ENCODE data around the gene ZEB2. TPM values are rescaled to one million over a fixed set of nuclear protein-coding genes. Genes with fewer than 3 reads are reported as not detected.

ZEB2 gene
- polyA plus RNA-seq, 1 donor from 2014 or later: 2.2 TPM

DNA sequence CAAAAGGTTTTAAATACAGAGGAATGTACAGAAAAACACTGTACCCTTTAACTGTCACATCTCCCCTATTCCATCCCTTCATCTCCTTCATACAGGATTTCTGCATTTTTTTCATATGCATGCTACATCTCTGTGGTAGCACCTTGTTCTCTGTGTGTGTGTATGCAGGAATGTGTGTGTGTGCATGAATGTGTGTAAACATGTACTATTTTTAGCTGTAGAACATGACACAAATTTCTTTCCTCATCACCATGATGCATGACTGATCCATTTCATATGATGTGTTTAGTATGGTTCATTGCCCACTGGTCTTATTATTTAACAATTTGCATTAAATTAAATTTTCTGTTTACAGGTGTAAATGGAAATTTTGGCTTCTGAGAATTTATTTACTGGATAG lies 21.5 kb upstream of the ZEB2 start:
- TF ChIP-seq TAF1 (IDR thresholded peaks at IDR 0.05; ENCODE audit: low read depth) (no peak), POLR2AphosphoS5 (IDR thresholded peaks at IDR 0.05) (peak; percentile 40), RAD21 (conservative IDR thresholded peaks at IDR 0.05) (no peak), EP300 (conservative IDR thresholded peaks at IDR 0.05; ENCODE audit: poor library complexity, severe bottlenecking) (no peak)
- TF ChIP-seq, protein P1, sequence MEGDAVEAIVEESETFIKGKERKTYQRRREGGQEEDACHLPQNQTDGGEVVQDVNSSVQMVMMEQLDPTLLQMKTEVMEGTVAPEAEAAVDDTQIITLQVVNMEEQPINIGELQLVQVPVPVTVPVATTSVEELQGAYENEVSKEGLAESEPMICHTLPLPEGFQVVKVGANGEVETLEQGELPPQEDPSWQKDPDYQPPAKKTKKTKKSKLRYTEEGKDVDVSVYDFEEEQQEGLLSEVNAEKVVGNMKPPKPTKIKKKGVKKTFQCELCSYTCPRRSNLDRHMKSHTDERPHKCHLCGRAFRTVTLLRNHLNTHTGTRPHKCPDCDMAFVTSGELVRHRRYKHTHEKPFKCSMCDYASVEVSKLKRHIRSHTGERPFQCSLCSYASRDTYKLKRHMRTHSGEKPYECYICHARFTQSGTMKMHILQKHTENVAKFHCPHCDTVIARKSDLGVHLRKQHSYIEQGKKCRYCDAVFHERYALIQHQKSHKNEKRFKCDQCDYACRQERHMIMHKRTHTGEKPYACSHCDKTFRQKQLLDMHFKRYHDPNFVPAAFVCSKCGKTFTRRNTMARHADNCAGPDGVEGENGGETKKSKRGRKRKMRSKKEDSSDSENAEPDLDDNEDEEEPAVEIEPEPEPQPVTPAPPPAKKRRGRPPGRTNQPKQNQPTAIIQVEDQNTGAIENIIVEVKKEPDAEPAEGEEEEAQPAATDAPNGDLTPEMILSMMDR (IDR thresholded peaks at IDR 0.05; ENCODE audit: poor library complexity, severe bottlenecking): no peak
- no peak overlapping the region for H3K4me3 ChIP-seq (ENCODE audit: low read length)
- H3K36me3 ChIP-seq (ENCODE audit: insufficient read depth, low read length): no peaks in the 10 kb centered on the region
- no peaks in the 10 kb centered on the region for H3K9me3 ChIP-seq (ENCODE audit: low read length)
- H3K9ac ChIP-seq (ENCODE audit: low read length): no peak overlapping the region
- no peaks in the 10 kb centered on the region for H3K9me2 ChIP-seq (ENCODE audit: insufficient read depth, low read length)
- no peaks in the 10 kb centered on the region for H3K79me2 ChIP-seq (replicated peaks; ENCODE audit: insufficient read depth, low read length)
- no peak overlapping the region for H3K27ac ChIP-seq (ENCODE audit: low read length)
- no peaks in the 10 kb centered on the region for H3F3A ChIP-seq (ENCODE audit: insufficient read depth, low read length, poor library complexity, severe bottlenecking)
- no peaks in the 10 kb centered on the region for H3K27me3 ChIP-seq (ENCODE audit: insufficient read depth, low read depth, low read length)
- no peak overlapping the region for H3K4me2 ChIP-seq (ENCODE audit: low read length)
- no peak overlapping the region for H2AFZ ChIP-seq (ENCODE audit: low read depth, low read length)
- no peaks in the 10 kb centered on the region for H4K20me1 ChIP-seq (ENCODE audit: insufficient read depth)

DNA sequence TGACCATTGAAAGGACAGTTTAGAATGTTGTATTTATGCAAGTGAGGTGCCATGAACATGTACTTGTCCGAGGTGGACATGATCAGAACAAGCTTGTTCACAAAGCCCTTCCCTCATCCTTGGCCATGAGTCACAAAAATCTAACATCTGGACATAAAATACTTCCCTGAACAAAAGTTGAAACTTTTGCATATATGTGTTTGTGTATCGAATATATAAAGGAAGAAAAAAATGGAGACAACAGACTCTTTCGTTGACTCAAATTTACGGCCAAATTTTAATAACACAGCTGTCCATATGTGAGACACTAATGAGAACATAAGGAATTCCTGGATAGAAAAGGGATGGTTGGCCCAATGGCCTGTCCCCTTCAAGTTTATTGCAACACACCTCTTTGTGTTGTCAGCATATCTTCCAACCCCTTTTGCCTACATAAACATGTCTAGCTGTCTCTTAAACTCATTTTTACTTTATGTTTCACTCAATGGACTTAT lies 19.4 kb upstream of the ZEB2 start:
- no peaks in the 10 kb centered on the region for H3K79me2 ChIP-seq (replicated peaks; ENCODE audit: insufficient read depth, low read length)
- H3K4me3 ChIP-seq (ENCODE audit: low read length): no peak overlapping the region
- H3K9me3 ChIP-seq (ENCODE audit: low read length): no peaks in the 10 kb centered on the region
- no peak overlapping the region for H2AFZ ChIP-seq (ENCODE audit: low read depth, low read length)
- no peak overlapping the region for H3K27ac ChIP-seq (ENCODE audit: low read length)
- no peaks in the 10 kb centered on the region for H4K20me1 ChIP-seq (ENCODE audit: insufficient read depth)
- no peaks in the 10 kb centered on the region for H3K9me2 ChIP-seq (ENCODE audit: insufficient read depth, low read length)
- H3K27me3 ChIP-seq (ENCODE audit: insufficient read depth, low read depth, low read length): no peaks in the 10 kb centered on the region
- no peak overlapping the region for H3K9ac ChIP-seq (ENCODE audit: low read length)
- no peak overlapping the region for H3K4me2 ChIP-seq (ENCODE audit: low read length)
- no peaks in the 10 kb centered on the region for H3K36me3 ChIP-seq (ENCODE audit: insufficient read depth, low read length)
- H3F3A ChIP-seq (ENCODE audit: insufficient read depth, low read length, poor library complexity, severe bottlenecking): no peaks in the 10 kb centered on the region
- TF ChIP-seq, protein P1 (IDR thresholded peaks at IDR 0.05; ENCODE audit: poor library complexity, severe bottlenecking): no peak
- TF ChIP-seq POLR2AphosphoS5 (IDR thresholded peaks at IDR 0.05) (no peak), EZH2 (IDR thresholded peaks at IDR 0.05; ENCODE audit: borderline replicate concordance, insufficient read depth, low read length, poor library complexity, severe bottlenecking) (no peak), RAD21 (conservative IDR thresholded peaks at IDR 0.05) (no peak), MXI1 (conservative IDR thresholded peaks at IDR 0.05; ENCODE audit: poor library complexity, severe bottlenecking) (no peak), SMC3 (conservative IDR thresholded peaks at IDR 0.05; ENCODE audit: poor library complexity) (no peak), EP300 (conservative IDR thresholded peaks at IDR 0.05; ENCODE audit: poor library complexity, severe bottlenecking) (no peak)
- TF ChIP-seq, protein P2, sequence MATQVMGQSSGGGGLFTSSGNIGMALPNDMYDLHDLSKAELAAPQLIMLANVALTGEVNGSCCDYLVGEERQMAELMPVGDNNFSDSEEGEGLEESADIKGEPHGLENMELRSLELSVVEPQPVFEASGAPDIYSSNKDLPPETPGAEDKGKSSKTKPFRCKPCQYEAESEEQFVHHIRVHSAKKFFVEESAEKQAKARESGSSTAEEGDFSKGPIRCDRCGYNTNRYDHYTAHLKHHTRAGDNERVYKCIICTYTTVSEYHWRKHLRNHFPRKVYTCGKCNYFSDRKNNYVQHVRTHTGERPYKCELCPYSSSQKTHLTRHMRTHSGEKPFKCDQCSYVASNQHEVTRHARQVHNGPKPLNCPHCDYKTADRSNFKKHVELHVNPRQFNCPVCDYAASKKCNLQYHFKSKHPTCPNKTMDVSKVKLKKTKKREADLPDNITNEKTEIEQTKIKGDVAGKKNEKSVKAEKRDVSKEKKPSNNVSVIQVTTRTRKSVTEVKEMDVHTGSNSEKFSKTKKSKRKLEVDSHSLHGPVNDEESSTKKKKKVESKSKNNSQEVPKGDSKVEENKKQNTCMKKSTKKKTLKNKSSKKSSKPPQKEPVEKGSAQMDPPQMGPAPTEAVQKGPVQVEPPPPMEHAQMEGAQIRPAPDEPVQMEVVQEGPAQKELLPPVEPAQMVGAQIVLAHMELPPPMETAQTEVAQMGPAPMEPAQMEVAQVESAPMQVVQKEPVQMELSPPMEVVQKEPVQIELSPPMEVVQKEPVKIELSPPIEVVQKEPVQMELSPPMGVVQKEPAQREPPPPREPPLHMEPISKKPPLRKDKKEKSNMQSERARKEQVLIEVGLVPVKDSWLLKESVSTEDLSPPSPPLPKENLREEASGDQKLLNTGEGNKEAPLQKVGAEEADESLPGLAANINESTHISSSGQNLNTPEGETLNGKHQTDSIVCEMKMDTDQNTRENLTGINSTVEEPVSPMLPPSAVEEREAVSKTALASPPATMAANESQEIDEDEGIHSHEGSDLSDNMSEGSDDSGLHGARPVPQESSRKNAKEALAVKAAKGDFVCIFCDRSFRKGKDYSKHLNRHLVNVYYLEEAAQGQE (IDR thresholded peaks at IDR 0.05; ENCODE audit: borderline replicate concordance): no peak
